Uterus (tissue), 4 donors: ENCODE results near the gene DUSP6. TPM values are rescaled to one million over a fixed set of nuclear protein-coding genes. Genes with fewer than 3 reads are reported as not detected.

ENCODE experiments used
- DNase-seq, 2 donors: peaks; one replicate each; pipeline ENCODE4 v3.0.0-alpha.2; 2019 to 2020
- H3K27ac ChIP-seq, 2 donors: fragments of 200-600 bp; sonication (generic); 1 replicate in 1 of 2; 2 replicates in 1 of 2; pipeline ENCODE4 v1.5.1; 2016 to 2018
- H3K27me3 ChIP-seq, 2 donors: fragments of 200-600 bp; sonication (generic); one replicate each; pipeline ENCODE4 v1.5.1; 2018 to 2019; ENCODE audit warnings: control low read depth in 1 of 2
- H3K36me3 ChIP-seq, 2 donors: fragments of 200-600 bp; sonication (generic); one replicate each; pipeline ENCODE4 v1.5.1; 2019; ENCODE audit warnings: control low read depth in 1 of 2
- H3K4me1 ChIP-seq, 2 donors: fragments of 200-600 bp; sonication (generic); one replicate each; pipeline ENCODE4 v1.5.1; 2018 to 2019; ENCODE audit warnings: control low read depth in 1 of 2
- H3K4me3 ChIP-seq, 2 donors: fragments of 200-600 bp; sonication (generic); 1 replicate in 1 of 2; 2 replicates in 1 of 2; pipeline ENCODE4 v1.5.1; 2018 to 2019; ENCODE audit warnings: mild to moderate bottlenecking in 1 of 2
- H3K9me3 ChIP-seq, 2 donors: fragments of 200-600 bp; sonication (generic); one replicate each; pipeline ENCODE4 v1.5.1; 2019; ENCODE audit warnings: control low read depth in 1 of 2
- POLR2A ChIP-seq, 2 donors: fragments of 450-650 bp; IDR thresholded peaks; one replicate each; pipeline ENCODE4 v1.6.1; 2016; ENCODE audit warnings: antibody characterized with exemption in 2 of 2, mild to moderate bottlenecking in 1 of 2, moderate library complexity in 1 of 2
- intact Hi-C: fragments of 100-400 bp; cut with DNase I; formaldehyde crosslinking; loops from one replicate; pipeline ENCODE4 v1.15.1; 2023; ENCODE audit warnings: low total_unique reads
- total RNA-seq, 4 donors: library from RNA; depleted of rRNA in 3 of 4; stranded (reverse); fragments of >200 nt in 3 of 4; gene quantifications; one replicate each; pipeline versions ENCODE4 v1.1.0 to v1.2.4, GENCODE V29; 2014 to 2023
- TF ChIP-seq, protein P1 (sequence below), 4 experiments: fragments of 200-600 bp in 2 of 4; fragments of 450-650 bp in 2 of 4; sonication (generic) in 2 of 4; IDR thresholded peaks; one replicate each; pipeline ENCODE4 v1.5.1; 2016 to 2019; ENCODE audit warnings: antibody characterized with exemption in 4 of 4, mild to moderate bottlenecking in 2 of 4, moderate library complexity in 1 of 4
- donor health status: DM: yes; HTN: yes; CAD: no.

The DUSP6 gene
- total RNA-seq, 4 donors from 2014 or later: 28.7 to 103 (median 77.6) TPM

- no peak for DNase-seq
- H3K27ac ChIP-seq: no peak overlapping the region
- no peak for TF ChIP-seq POLR2A (IDR thresholded peaks at IDR 0.05)
- TF ChIP-seq, protein P1, sequence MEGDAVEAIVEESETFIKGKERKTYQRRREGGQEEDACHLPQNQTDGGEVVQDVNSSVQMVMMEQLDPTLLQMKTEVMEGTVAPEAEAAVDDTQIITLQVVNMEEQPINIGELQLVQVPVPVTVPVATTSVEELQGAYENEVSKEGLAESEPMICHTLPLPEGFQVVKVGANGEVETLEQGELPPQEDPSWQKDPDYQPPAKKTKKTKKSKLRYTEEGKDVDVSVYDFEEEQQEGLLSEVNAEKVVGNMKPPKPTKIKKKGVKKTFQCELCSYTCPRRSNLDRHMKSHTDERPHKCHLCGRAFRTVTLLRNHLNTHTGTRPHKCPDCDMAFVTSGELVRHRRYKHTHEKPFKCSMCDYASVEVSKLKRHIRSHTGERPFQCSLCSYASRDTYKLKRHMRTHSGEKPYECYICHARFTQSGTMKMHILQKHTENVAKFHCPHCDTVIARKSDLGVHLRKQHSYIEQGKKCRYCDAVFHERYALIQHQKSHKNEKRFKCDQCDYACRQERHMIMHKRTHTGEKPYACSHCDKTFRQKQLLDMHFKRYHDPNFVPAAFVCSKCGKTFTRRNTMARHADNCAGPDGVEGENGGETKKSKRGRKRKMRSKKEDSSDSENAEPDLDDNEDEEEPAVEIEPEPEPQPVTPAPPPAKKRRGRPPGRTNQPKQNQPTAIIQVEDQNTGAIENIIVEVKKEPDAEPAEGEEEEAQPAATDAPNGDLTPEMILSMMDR (IDR thresholded peaks at IDR 0.05): no peak
- H3K36me3 ChIP-seq: no peaks in the 10 kb centered on the region
- H3K4me3 ChIP-seq: no peak overlapping the region
- H3K4me1 ChIP-seq: no peaks in the 10 kb centered on the region
- intact Hi-C loops: no loop called here
- no peaks in the 10 kb centered on the region for H3K27me3 ChIP-seq
- no peaks in the 10 kb centered on the region for H3K9me3 ChIP-seq
Observed at GRCh38 chr12:89311703-89312293, 40.5 kb downstream of the DUSP6 start.

GRCh38 chr12:89309815-89310214, 42.5 kb downstream of the DUSP6 start:
- Histone ChIP-seq H3K27me3 (no peaks in the 10 kb centered on the region), H3K27ac (no peak overlapping the region), H3K9me3 (no peaks in the 10 kb centered on the region), H3K4me1 (no peaks in the 10 kb centered on the region), H3K4me3 (no peak overlapping the region), H3K36me3 (no peaks in the 10 kb centered on the region)
- TF ChIP-seq POLR2A (IDR thresholded peaks at IDR 0.05): no peak
- TF ChIP-seq, protein P1 (IDR thresholded peaks at IDR 0.05): no peak
- intact Hi-C loops: no loop called here
- no peak for DNase-seq

DNA sequence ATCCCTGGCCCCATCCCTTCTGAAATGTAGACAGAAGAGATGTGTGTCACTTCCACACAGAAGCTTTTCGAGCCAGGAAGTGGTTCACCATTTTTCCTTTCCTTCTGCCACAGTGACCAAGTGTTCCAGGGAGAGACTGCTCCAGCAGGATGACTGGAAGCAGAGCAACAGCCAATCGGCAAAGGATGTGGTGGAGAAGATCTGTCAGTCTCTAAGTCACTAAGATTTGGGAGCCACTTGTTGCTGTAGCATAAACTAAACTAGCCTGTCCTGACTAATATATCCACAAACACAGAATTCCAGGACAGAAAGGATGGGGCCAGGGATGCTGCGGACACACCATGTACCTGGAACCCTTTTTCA, 42.9 kb downstream of the DUSP6 start:
- H3K27ac ChIP-seq: no peak overlapping the region
- TF ChIP-seq, protein P1 (IDR thresholded peaks at IDR 0.05): no peak
- no peak for TF ChIP-seq POLR2A (IDR thresholded peaks at IDR 0.05)
- no peaks in the 10 kb centered on the region for H3K27me3 ChIP-seq
- no peaks in the 10 kb centered on the region for H3K9me3 ChIP-seq
- H3K4me3 ChIP-seq: no peak overlapping the region
- no peak for DNase-seq
- intact Hi-C loops: no loop called here
- no peaks in the 10 kb centered on the region for H3K4me1 ChIP-seq
- no peaks in the 10 kb centered on the region for H3K36me3 ChIP-seq

DNA sequence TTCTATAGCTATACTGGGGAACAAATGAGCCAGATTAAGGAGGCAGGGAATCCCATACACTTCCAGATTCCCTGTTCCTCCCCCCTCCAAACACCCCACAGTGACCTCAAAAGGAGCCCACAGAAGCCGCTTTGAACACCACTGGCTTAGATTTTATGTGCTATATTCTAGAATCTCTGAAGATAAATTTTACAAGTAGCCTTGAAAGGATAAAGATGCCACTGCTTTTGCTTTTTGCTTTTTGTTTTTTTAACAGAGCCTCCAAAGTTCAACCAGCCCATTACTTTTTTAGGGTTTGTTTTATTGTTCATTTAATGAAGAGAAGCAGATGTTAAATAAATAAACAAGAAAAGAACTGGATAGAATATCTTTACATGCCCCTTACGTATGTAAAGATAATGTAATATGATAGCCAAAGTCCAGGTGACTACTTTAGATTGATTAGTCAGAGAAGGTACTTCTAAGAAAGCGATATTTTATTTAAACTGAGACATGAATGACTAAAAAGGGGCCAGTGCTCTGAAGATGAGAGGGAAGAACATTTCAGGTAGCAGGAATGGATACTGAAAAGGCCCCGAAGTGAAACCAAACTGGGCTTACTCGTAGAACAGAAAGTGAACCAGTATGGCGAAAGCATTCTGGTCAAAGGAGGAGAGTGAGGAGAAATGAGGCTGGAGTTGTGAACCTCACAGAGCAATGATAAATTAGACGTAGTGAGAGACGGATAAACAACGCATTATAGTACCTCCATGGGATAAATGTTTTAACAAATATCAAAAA, 44.6 kb downstream of the DUSP6 start:
- no peaks in the 10 kb centered on the region for H3K27me3 ChIP-seq
- TF ChIP-seq, protein P1 (IDR thresholded peaks at IDR 0.05): no peak
- no peak for TF ChIP-seq POLR2A (IDR thresholded peaks at IDR 0.05)
- no peaks in the 10 kb centered on the region for H3K4me1 ChIP-seq
- H3K27ac ChIP-seq: no peak overlapping the region
- no peaks in the 10 kb centered on the region for H3K36me3 ChIP-seq
- no peaks in the 10 kb centered on the region for H3K9me3 ChIP-seq
- no peak for DNase-seq
- intact Hi-C loops: no loop called here
- no peak overlapping the region for H3K4me3 ChIP-seq

- no peak for DNase-seq
- TF ChIP-seq, protein P1 (IDR thresholded peaks at IDR 0.05): no peak
- no peak for TF ChIP-seq POLR2A (IDR thresholded peaks at IDR 0.05)
- H3K27me3 ChIP-seq: no peaks in the 10 kb centered on the region
- no peaks in the 10 kb centered on the region for H3K9me3 ChIP-seq
- H3K4me1 ChIP-seq: no peaks in the 10 kb centered on the region
- no peak overlapping the region for H3K4me3 ChIP-seq
- intact Hi-C loops: no loop called here
- H3K36me3 ChIP-seq: no peaks in the 10 kb centered on the region
- no peak overlapping the region for H3K27ac ChIP-seq
Observed at GRCh38 chr12:89306827-89307473, 45.4 kb downstream of the DUSP6 start.
